K562 (cell line): ENCODE data around the gene CLUH. TPM values are rescaled to one million over a fixed set of nuclear protein-coding genes. Genes with fewer than 3 reads are reported as not detected.

ENCODE experiments used
- CREB3 ChIP-seq: fragments of 450-650 bp; conservative IDR thresholded peaks from 2 replicates; pipeline ENCODE4 v1.6.1; 2016; ENCODE audit warnings: missing genetic modification characterization, low read depth, mild to moderate bottlenecking, missing compliant biosample characterization, moderate library complexity
- MYC ChIP-seq, 2 experiments: fragments of 250-450 bp in 1 of 2; sonication (Bioruptor Pico) in 1 of 2; IDR thresholded peaks; 2 replicates each; pipeline versions ENCODE4 v1.5.1 to v1.6.1; 2012 to 2021; ENCODE audit warnings: low read depth in 2 of 2, borderline replicate concordance in 1 of 2, improper control_type of control experiment in 1 of 2, low read length in 1 of 2, mild to moderate bottlenecking in 1 of 2, moderate library complexity in 1 of 2
- TCFL5 ChIP-seq: fragments of 250-450 bp; sonication (Bioruptor Pico); conservative IDR thresholded peaks from 2 replicates; pipeline ENCODE4 v1.6.1; 2021; ENCODE audit warnings: mild to moderate bottlenecking, moderate library complexity, matching md5 sums
- ZFP30 ChIP-seq: fragments of 250-450 bp; sonication (Bioruptor Pico); IDR thresholded peaks from 2 replicates; pipeline ENCODE4 v1.8.0; 2022; ENCODE audit warnings: moderate library complexity, mild to moderate bottlenecking, inconsistent platforms, borderline replicate concordance
- ZNF224 ChIP-seq: sonication (generic); formaldehyde crosslinking; IDR thresholded peaks from 2 replicates; pipeline ENCODE4 v1.8.0; 2022; ENCODE audit warnings: mild to moderate bottlenecking, missing genetic modification reagents
- polyA plus RNA-seq, 8 experiments: library from polyadenylated mRNA; depleted of rRNA in 4 of 8; stranded (reverse) in 5 of 8; unstranded in 3 of 8; fragments of >200 nt; fragmentation: Nextera tagmentation in 2 of 8; fragmentation: Illumina TruSeq in 1 of 8; extraction: Ambion mirVana in 2 of 8; extraction: Trizol in 1 of 8; gene quantifications; 2 replicates each; pipeline versions ENCODE4 v1.2.1 to v1.2.3, GENCODE V29; 2011 to 2014; ENCODE audit warnings: inconsistent platforms in 1 of 8, missing spikeins in 1 of 8
- total RNA-seq, 7 experiments: library from RNA; depleted of rRNA in 6 of 7; stranded (reverse); fragments of >200 nt in 6 of 7; fragmentation: Illumina TruSeq in 2 of 7; extraction: Trizol in 2 of 7; gene quantifications; 2 replicates each; pipeline versions ENCODE4 v1.2.1 to v1.2.3, GENCODE V29; 2011 to 2021; ENCODE audit warnings: low replicate concordance in 1 of 7
- TF ChIP-seq, protein P1 (sequence below): fragments of 250-450 bp; sonication (Bioruptor Pico); IDR thresholded peaks from 2 replicates; pipeline ENCODE4 v1.4.0; 2020; ENCODE audit warnings: mild to moderate bottlenecking, moderate library complexity

Gene CLUH
- total and polyA plus RNA-seq, 9 of the 15 experiments (the other 6 are each of a cell fraction or from before 2014, with no cell fraction given): 0.21 to 140 (median 33.2) TPM

DNA sequence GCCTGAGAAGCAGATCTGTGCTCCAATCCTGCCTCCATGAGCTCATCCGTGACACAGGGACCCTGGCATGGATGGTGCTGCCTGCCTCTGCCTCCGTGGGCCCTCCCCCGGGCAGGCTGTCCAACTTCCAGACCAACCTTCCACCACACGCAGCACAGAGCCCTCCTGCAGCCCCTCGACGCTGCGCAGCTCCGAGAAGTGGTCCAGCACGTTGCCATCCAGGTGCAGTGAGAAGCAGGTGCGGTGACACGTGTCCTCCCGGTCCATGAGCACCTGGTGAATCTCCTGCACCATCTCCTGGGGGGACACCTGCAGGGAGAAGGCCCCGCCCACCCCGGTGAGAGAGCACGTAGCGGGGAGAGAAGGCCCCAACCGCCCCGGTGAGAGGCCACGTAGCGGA, 8.4 kb downstream of the CLUH start (continued):
- TF ChIP-seq, protein P1, sequence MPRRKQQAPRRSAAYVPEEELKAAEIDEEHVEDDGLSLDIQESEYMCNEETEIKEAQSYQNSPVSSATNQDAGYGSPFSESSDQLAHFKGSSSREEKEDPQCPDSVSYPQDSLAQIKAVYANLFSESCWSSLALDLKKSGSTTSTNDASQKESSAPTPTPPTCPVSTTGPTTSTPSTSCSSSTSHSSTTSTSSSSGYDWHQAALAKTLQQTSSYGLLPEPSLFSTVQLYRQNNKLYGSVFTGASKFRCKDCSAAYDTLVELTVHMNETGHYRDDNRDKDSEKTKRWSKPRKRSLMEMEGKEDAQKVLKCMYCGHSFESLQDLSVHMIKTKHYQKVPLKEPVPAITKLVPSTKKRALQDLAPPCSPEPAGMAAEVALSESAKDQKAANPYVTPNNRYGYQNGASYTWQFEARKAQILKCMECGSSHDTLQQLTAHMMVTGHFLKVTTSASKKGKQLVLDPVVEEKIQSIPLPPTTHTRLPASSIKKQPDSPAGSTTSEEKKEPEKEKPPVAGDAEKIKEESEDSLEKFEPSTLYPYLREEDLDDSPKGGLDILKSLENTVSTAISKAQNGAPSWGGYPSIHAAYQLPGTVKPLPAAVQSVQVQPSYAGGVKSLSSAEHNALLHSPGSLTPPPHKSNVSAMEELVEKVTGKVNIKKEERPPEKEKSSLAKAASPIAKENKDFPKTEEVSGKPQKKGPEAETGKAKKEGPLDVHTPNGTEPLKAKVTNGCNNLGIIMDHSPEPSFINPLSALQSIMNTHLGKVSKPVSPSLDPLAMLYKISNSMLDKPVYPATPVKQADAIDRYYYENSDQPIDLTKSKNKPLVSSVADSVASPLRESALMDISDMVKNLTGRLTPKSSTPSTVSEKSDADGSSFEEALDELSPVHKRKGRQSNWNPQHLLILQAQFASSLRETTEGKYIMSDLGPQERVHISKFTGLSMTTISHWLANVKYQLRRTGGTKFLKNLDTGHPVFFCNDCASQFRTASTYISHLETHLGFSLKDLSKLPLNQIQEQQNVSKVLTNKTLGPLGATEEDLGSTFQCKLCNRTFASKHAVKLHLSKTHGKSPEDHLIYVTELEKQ: no peak
- TF ChIP-seq TCFL5 (CRISPR knock-in tag) (no peak), CREB3 (tag) (no peak), MYC (IDR thresholded peaks at IDR 0.05; ENCODE audit: low read depth, low read length) (no peak), MYC (CRISPR knock-in tag; IDR thresholded peaks at IDR 0.05; ENCODE audit: borderline replicate concordance, low read depth) (no peak), ZNF224 (no peak), ZFP30 (no peak)
